Panc1 (cell line): ENCODE results near the gene KIF3A.

Experiments used
- POLR2AphosphoS5 ChIP-seq: IDR thresholded peaks from 2 replicates; pipeline ENCODE4 v1.6.1; 2012; ENCODE audit warnings: mild to moderate bottlenecking, low read depth, low read length, moderate library complexity
- SIN3A ChIP-seq: IDR thresholded peaks from 2 replicates; pipeline ENCODE4 v1.6.1; 2012; ENCODE audit warnings: low read depth, mild to moderate bottlenecking, low read length, moderate library complexity, borderline replicate concordance; ENCODE audit not compliant: insufficient read depth
- TCF7L2 ChIP-seq: IDR thresholded peaks from 2 replicates; pipeline ENCODE4 v1.6.1; 2011; ENCODE audit warnings: mild to moderate bottlenecking, low read depth, low read length, inconsistent platforms
- TF ChIP-seq, protein P1 (sequence below): fragments of 450-650 bp; IDR thresholded peaks from 2 replicates; pipeline ENCODE4 v1.5.1; 2017; ENCODE audit warnings: mild to moderate bottlenecking
- TF ChIP-seq, protein P2 (sequence below), 2 experiments: IDR thresholded peaks; 2 replicates each; pipeline ENCODE4 v1.6.1; 2011 to 2012; ENCODE audit warnings: low read depth in 2 of 2, control low read depth in 1 of 2, low read length in 1 of 2, mild to moderate bottlenecking in 1 of 2, moderate library complexity in 1 of 2; ENCODE audit not compliant: insufficient read depth in 1 of 2

DNA sequence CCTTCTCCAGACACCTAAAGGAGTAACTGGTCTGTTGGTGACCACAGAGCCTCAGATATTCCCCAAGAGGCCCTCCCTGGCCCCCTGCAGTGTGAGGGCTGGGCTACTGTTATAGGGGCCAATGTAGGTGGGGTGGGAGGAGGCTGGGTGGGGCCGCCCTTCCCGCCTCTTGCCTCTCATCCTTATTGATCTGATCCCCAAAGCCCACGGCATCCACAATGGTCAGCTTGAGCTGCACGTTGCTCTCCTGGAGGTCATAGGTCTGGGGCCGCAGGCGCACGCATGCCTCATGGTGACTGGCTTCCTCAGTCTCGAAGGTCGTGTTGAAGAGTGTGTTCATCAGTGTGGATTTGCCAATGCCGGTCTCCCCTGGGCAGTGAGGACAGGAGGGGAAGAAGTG lies 26.7 kb upstream of the KIF3A start:
- TF ChIP-seq, protein P1, sequence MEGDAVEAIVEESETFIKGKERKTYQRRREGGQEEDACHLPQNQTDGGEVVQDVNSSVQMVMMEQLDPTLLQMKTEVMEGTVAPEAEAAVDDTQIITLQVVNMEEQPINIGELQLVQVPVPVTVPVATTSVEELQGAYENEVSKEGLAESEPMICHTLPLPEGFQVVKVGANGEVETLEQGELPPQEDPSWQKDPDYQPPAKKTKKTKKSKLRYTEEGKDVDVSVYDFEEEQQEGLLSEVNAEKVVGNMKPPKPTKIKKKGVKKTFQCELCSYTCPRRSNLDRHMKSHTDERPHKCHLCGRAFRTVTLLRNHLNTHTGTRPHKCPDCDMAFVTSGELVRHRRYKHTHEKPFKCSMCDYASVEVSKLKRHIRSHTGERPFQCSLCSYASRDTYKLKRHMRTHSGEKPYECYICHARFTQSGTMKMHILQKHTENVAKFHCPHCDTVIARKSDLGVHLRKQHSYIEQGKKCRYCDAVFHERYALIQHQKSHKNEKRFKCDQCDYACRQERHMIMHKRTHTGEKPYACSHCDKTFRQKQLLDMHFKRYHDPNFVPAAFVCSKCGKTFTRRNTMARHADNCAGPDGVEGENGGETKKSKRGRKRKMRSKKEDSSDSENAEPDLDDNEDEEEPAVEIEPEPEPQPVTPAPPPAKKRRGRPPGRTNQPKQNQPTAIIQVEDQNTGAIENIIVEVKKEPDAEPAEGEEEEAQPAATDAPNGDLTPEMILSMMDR = no peak
- TF ChIP-seq POLR2AphosphoS5 (no peak), TCF7L2 (no peak), SIN3A (no peak)
- TF ChIP-seq, protein P2, sequence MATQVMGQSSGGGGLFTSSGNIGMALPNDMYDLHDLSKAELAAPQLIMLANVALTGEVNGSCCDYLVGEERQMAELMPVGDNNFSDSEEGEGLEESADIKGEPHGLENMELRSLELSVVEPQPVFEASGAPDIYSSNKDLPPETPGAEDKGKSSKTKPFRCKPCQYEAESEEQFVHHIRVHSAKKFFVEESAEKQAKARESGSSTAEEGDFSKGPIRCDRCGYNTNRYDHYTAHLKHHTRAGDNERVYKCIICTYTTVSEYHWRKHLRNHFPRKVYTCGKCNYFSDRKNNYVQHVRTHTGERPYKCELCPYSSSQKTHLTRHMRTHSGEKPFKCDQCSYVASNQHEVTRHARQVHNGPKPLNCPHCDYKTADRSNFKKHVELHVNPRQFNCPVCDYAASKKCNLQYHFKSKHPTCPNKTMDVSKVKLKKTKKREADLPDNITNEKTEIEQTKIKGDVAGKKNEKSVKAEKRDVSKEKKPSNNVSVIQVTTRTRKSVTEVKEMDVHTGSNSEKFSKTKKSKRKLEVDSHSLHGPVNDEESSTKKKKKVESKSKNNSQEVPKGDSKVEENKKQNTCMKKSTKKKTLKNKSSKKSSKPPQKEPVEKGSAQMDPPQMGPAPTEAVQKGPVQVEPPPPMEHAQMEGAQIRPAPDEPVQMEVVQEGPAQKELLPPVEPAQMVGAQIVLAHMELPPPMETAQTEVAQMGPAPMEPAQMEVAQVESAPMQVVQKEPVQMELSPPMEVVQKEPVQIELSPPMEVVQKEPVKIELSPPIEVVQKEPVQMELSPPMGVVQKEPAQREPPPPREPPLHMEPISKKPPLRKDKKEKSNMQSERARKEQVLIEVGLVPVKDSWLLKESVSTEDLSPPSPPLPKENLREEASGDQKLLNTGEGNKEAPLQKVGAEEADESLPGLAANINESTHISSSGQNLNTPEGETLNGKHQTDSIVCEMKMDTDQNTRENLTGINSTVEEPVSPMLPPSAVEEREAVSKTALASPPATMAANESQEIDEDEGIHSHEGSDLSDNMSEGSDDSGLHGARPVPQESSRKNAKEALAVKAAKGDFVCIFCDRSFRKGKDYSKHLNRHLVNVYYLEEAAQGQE (IDR thresholded peaks at IDR 0.05; ENCODE audit: insufficient read depth in 1 of 2, low read depth in 2 of 2, low read length in 1 of 2) = no peak
